MCF 10A (cell line): ENCODE results near the gene ARVCF. TPM values are rescaled to one million over a fixed set of nuclear protein-coding genes. Genes with fewer than 3 reads are reported as not detected.

Experiments used
- BruUV-seq: library from RNA; stranded (reverse); fragments of 400-500 nt; replicated peaks from 2 replicates; lab custom pipeline; 2021; lab: Mats Ljungman, UMichigan
- CTCF ChIA-PET: fragments of 300-600 bp; sonication (Branson Sonifier 250); formaldehyde crosslinking; extraction: SDS; loops from one replicate; lab custom pipeline; 2021; ENCODE audit warnings: antibody characterized with exemption, inconsistent platforms; lab: Yijun Ruan, JAX
- POLR2A ChIA-PET: fragments of 300-600, 350-650 bp; sonication (Branson Sonifier 250); formaldehyde crosslinking; extraction: SDS; loops from one replicate; lab custom pipeline; 2020; ENCODE audit warnings: antibody characterized with exemption, inconsistent platforms; lab: Yijun Ruan, JAX
- DNase-seq: peaks from one replicate; pipeline ENCODE4 v3.0.0-alpha.2; 2018; ENCODE audit not compliant: unreplicated experiment
- H3K27ac Mint-ChIP-seq: one replicate; pipeline ENCODE4 v1.8.0; 2022; ENCODE audit warnings: mild to moderate bottlenecking, low read depth, mixed read lengths; ENCODE audit not compliant: unreplicated experiment
- H3K27me3 Mint-ChIP-seq: one replicate; pipeline ENCODE4 v1.8.0; 2022; ENCODE audit warnings: mixed read lengths; ENCODE audit not compliant: insufficient read depth, unreplicated experiment
- H3K36me3 Mint-ChIP-seq: one replicate; pipeline ENCODE4 v1.8.0; 2022; ENCODE audit warnings: mild to moderate bottlenecking, moderate library complexity, mixed read lengths; ENCODE audit not compliant: insufficient read depth, unreplicated experiment
- H3K4me1 Mint-ChIP-seq: one replicate; pipeline ENCODE4 v1.8.0; 2022; ENCODE audit warnings: mixed read lengths; ENCODE audit not compliant: insufficient read depth, unreplicated experiment
- H3K4me3 Mint-ChIP-seq: one replicate; pipeline ENCODE4 v1.8.0; 2022; ENCODE audit warnings: mild to moderate bottlenecking, moderate library complexity, mixed read lengths; ENCODE audit not compliant: unreplicated experiment
- H3K9me3 Mint-ChIP-seq: one replicate; pipeline ENCODE4 v1.8.0; 2022; ENCODE audit warnings: mixed read lengths; ENCODE audit not compliant: unreplicated experiment
- intact Hi-C: fragments of 100-400 bp; cut with micrococcal nuclease; formaldehyde crosslinking; loops from 2 replicates; pipeline ENCODE4 v1.14.1; 2022
- total RNA-seq: library from RNA; stranded (reverse); gene quantifications from 2 replicates; pipeline ENCODE4 v1.2.3, GENCODE V29; 2022
- TF ChIP-seq, protein P1 (sequence below): fragments of 200-600 bp; IDR thresholded peaks from one replicate; pipeline ENCODE4 v1.8.0; 2022; ENCODE audit warnings: antibody characterized with exemption, mild to moderate bottlenecking; ENCODE audit not compliant: unreplicated experiment

The ARVCF gene
- total RNA-seq, 1 experiment from 2014 or later = 7.5 TPM

- H3K4me1 Mint-ChIP-seq = peaks cover 15% of the 10 kb centered on the region
- intact Hi-C loops = no loop called here
- no peak overlapping the region for H3K27ac Mint-ChIP-seq
- peaks cover 12% of the 10 kb centered on the region for H3K36me3 Mint-ChIP-seq
- BruUV-seq = no TSS peak
- no peaks in the 10 kb centered on the region for H3K27me3 Mint-ChIP-seq
- ChIA-PET POLR2A (no interaction called here), CTCF (no interaction called here)
- TF ChIP-seq, protein P1, sequence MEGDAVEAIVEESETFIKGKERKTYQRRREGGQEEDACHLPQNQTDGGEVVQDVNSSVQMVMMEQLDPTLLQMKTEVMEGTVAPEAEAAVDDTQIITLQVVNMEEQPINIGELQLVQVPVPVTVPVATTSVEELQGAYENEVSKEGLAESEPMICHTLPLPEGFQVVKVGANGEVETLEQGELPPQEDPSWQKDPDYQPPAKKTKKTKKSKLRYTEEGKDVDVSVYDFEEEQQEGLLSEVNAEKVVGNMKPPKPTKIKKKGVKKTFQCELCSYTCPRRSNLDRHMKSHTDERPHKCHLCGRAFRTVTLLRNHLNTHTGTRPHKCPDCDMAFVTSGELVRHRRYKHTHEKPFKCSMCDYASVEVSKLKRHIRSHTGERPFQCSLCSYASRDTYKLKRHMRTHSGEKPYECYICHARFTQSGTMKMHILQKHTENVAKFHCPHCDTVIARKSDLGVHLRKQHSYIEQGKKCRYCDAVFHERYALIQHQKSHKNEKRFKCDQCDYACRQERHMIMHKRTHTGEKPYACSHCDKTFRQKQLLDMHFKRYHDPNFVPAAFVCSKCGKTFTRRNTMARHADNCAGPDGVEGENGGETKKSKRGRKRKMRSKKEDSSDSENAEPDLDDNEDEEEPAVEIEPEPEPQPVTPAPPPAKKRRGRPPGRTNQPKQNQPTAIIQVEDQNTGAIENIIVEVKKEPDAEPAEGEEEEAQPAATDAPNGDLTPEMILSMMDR = no peak
- no peak overlapping the region for H3K4me3 Mint-ChIP-seq
- no peak for DNase-seq
- H3K9me3 Mint-ChIP-seq = no peaks in the 10 kb centered on the region
Measured at GRCh38 chr22:20024650-20025397, 8.2 kb upstream of the ARVCF start.

DNA sequence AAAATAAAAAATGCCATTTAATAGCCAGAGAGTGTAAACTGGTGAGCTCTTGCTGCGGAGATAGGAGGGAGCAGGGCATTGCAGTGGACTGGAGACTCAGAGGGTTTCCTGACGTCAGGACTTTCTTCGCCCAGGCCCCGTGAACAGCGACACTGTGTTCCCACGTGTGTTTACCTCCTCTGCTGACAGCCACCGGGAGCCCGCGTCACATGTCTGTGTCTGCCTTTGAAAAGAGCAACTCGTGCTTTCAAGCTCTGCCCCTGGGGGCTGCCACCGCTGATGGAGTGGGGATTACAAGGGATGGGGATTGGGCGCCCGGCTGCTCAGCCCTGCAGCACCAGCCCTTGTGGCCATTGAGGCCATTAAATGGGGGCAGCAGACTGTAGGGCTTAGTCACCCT lies 7.6 kb upstream of the ARVCF start:
- H3K36me3 Mint-ChIP-seq = peaks cover 12% of the 10 kb centered on the region
- BruUV-seq = no TSS peak
- intact Hi-C loops = no loop called here

DNA sequence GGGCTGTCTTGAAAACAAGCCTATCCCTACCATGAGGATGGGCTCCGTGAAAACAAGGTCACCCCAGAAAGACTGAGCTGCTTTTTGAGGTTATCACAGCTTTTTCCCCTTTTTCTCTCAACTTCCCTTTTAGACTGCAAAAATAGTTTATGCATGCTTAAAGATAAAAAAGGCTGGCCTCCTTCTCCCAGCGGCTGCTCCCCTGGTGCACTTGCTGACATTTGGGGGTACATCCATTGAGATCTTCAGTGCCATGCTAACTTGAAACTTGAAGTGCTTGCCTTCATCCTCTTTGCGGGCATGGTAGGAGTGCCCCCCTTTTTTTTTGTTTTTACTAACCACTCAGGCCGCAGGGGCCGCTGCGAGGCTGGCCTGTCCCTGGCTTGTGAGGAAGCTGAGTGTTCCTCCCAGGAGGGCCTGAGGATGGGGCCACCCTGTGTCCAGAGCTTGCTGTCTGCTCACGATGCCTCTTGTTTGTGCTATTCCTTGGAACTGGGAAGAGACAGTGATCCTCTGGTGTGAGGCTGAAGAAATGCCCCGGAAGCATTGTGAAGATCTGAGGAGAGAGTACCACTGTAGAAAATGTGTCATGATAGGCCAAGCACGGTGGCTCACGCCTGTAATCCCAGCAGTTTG lies 6.5 kb upstream of the ARVCF start:
- CTCF ChIA-PET = interaction anchor here (0.6 to 1.4 kb wide), 2 partner anchors 39 to 53 kb away, joined by 3 to 4 read pairs; no protein-coding TSS in a partner anchor
- BruUV-seq = no TSS peak

More for the DNA sequence above, 7.6 kb upstream of the ARVCF start:
- no peaks in the 10 kb centered on the region for H3K9me3 Mint-ChIP-seq
- TF ChIP-seq, protein P1 = no peak
- POLR2A ChIA-PET = no interaction called here
- no peak for DNase-seq
- H3K27me3 Mint-ChIP-seq = no peaks in the 10 kb centered on the region
- no peak overlapping the region for H3K27ac Mint-ChIP-seq
- peaks cover 15% of the 10 kb centered on the region for H3K4me1 Mint-ChIP-seq
- no peak overlapping the region for H3K4me3 Mint-ChIP-seq
- CTCF ChIA-PET = no interaction called here

More for the DNA sequence above, 6.5 kb upstream of the ARVCF start:
- TF ChIP-seq, protein P1 = no peak
- Mint-ChIP-seq H3K9me3 (no peaks in the 10 kb centered on the region), H3K27ac (no peak overlapping the region), H3K36me3 (peaks cover 12% of the 10 kb centered on the region), H3K4me1 (peaks cover 15% of the 10 kb centered on the region), H3K4me3 (no peak overlapping the region), H3K27me3 (no peaks in the 10 kb centered on the region)
- DNase-seq = no peak
- intact Hi-C loops = no loop called here
- POLR2A ChIA-PET = interaction anchor here (2.3 kb wide), 1 partner anchor 12 kb away, joined by 6 read pairs; no protein-coding TSS in a partner anchor
